GM23248 (cell line): ENCODE results near the gene TIAM2.

Experiments
- EZH2 ChIP-seq: fragments of 200-600 bp; sonication (generic); IDR thresholded peaks from 2 replicates; pipeline ENCODE4 v1.6.1; 2018; ENCODE audit warnings: antibody characterized with exemption, mild to moderate bottlenecking; ENCODE audit not compliant: insufficient read depth, poor library complexity, severe bottlenecking
- EZH2phosphoT487 ChIP-seq: fragments of 200-600 bp; sonication (generic); IDR thresholded peaks from 2 replicates; pipeline ENCODE4 v1.6.1; 2018; ENCODE audit warnings: antibody characterized with exemption, moderate library complexity, mild to moderate bottlenecking, low read depth; ENCODE audit not compliant: insufficient read depth

- no peak for TF ChIP-seq EZH2
- TF ChIP-seq EZH2phosphoT487, result no peak
Measured at GRCh38 chr6:155274533-155274932, 279.4 kb downstream of the TIAM2 start.
